ENCODE data around the gene LRRC34. TPM values are rescaled to one million over a fixed set of nuclear protein-coding genes. Genes with fewer than 3 reads are reported as not detected.

The LRRC34 gene
- total RNA-seq, 2 donors from 2014 or later: 0.24 to 0.39 TPM

- ATAC-seq: peak; percentile 31
- no peak for DNase-seq
- intact Hi-C loops (cut with DNase I, micrococcal nuclease): no loop called here
Measured at GRCh38 chr3:169822091-169822490, 9.4 kb upstream of the LRRC34 start.

GRCh38 chr3:169818316-169818715 lies 5.6 kb upstream of the LRRC34 start:
- ATAC-seq (no peak), DNase-seq (no peak)
- intact Hi-C loops (cut with DNase I, micrococcal nuclease): no loop called here

- no peak for DNase-seq
- intact Hi-C loops (cut with DNase I, micrococcal nuclease): no loop called here
- no peak for ATAC-seq
Measured at GRCh38 chr3:169815590-169816150, 3.0 kb upstream of the LRRC34 start.

GRCh38 chr3:169813757-169814517 lies 1.2 kb upstream of the LRRC34 start:
- ATAC-seq (peak; percentile 72), DNase-seq (peak; percentile 60 to 68)
- intact Hi-C loops (cut with DNase I, micrococcal nuclease): no loop called here

GRCh38 chr3:169813278-169813677 lies 574 bp upstream of the LRRC34 start:
- ATAC-seq (no peak), DNase-seq (no peak)
- intact Hi-C loops (cut with DNase I, micrococcal nuclease): no loop called here

- intact Hi-C loops (cut with DNase I, micrococcal nuclease): no loop called here
- ATAC-seq (peak; percentile 39), DNase-seq (peak in 1 of 2 donors; percentile 26)
Measured at GRCh38 chr3:169811631-169812331, 923 bp downstream of the LRRC34 start.

GRCh38 chr3:169809230-169809795 lies 3.4 kb downstream of the LRRC34 start:
- intact Hi-C loops (cut with DNase I, micrococcal nuclease): no loop called here
- ATAC-seq (no peak), DNase-seq (no peak)

GRCh38 chr3:169804681-169805080 lies 8.0 kb downstream of the LRRC34 start:
- ATAC-seq: no peak
- intact Hi-C loops (cut with DNase I, micrococcal nuclease): no loop called here

GRCh38 chr3:169792359-169792758 lies 20.3 kb downstream of the LRRC34 start:
- DNase-seq: no peak
- ATAC-seq: peak; percentile 19
- intact Hi-C loops (cut with DNase I, micrococcal nuclease): no loop called here

More at GRCh38 chr3:169804681-169805080, 8.0 kb downstream of the LRRC34 start:
- DNase-seq: no peak

GRCh38 chr3:169790687-169791429 lies 21.8 kb downstream of the LRRC34 start:
- intact Hi-C loops (cut with DNase I, micrococcal nuclease): no loop called here
- DNase-seq: no peak
- ATAC-seq: no peak

GRCh38 chr3:169790219-169790618 lies 22.5 kb downstream of the LRRC34 start:
- intact Hi-C loops (cut with DNase I, micrococcal nuclease): no loop called here
- ATAC-seq (no peak), DNase-seq (no peak)

- no peak for DNase-seq
- intact Hi-C loops (cut with DNase I, micrococcal nuclease): no loop called here
- ATAC-seq: no peak
Measured at GRCh38 chr3:169787791-169788190, 24.9 kb downstream of the LRRC34 start.

- intact Hi-C loops (cut with DNase I, micrococcal nuclease): no loop called here
- DNase-seq (no peak), ATAC-seq (no peak)
Measured at GRCh38 chr3:169787120-169787519, 25.6 kb downstream of the LRRC34 start.

- ATAC-seq: peak; percentile 67
- intact Hi-C loops (cut with DNase I, micrococcal nuclease): no loop called here
- no peak for DNase-seq
Measured at GRCh38 chr3:169781209-169781855, 31.4 kb downstream of the LRRC34 start.

GRCh38 chr3:169780742-169781141 lies 32.0 kb downstream of the LRRC34 start:
- ATAC-seq: no peak
- intact Hi-C loops (cut with DNase I, micrococcal nuclease): no loop called here
- DNase-seq: no peak

- intact Hi-C loops (cut with DNase I, micrococcal nuclease): no loop called here
- no peak for ATAC-seq
- DNase-seq: no peak
Measured at GRCh38 chr3:169777822-169778221, 34.9 kb downstream of the LRRC34 start.

- intact Hi-C loops (cut with DNase I, micrococcal nuclease): no loop called here
- DNase-seq: no peak
Measured at GRCh38 chr3:169774186-169774585, 38.5 kb downstream of the LRRC34 start.

More at GRCh38 chr3:169774186-169774585, 38.5 kb downstream of the LRRC34 start:
- ATAC-seq: no peak

Data from left colon (tissue), 2 donors.